Activated T-cell treated with anti-CD3 and anti-CD28 coated beads, Interleukin-2, amount 50 U/mL, for 24 hours (primary cell): ENCODE measurements around the gene UBAP1L.
"Not testable (repeated sequence)": the region's sequence is repeated elsewhere in the genome, so short reads cannot be mapped to it uniquely, and the experiment has no call there.

ENCODE experiments used
- DNase-seq: peaks from one replicate; pipeline ENCODE4 v3.0.0-alpha.2; 2020
- H3K27ac Mint-ChIP-seq: 2 replicates; pipeline ENCODE4 v1.8.0; 2020; ENCODE audit warnings: mild to moderate bottlenecking, mixed read lengths
- H3K27me3 Mint-ChIP-seq: 2 replicates; pipeline ENCODE4 v1.8.0; 2020; ENCODE audit warnings: mixed read lengths
- H3K36me3 Mint-ChIP-seq: 2 replicates; pipeline ENCODE4 v1.8.0; 2020; ENCODE audit warnings: low read depth, mixed read lengths
- H3K4me1 Mint-ChIP-seq: 2 replicates; pipeline ENCODE4 v1.8.0; 2020; ENCODE audit warnings: low read depth, mixed read lengths
- H3K4me3 Mint-ChIP-seq: 2 replicates; pipeline ENCODE4 v1.8.0; 2020; ENCODE audit warnings: mild to moderate bottlenecking, moderate library complexity, mixed read lengths
- H3K9me3 Mint-ChIP-seq: 2 replicates; pipeline ENCODE4 v1.8.0; 2020; ENCODE audit warnings: mixed read lengths

UBAP1L gene

DNA sequence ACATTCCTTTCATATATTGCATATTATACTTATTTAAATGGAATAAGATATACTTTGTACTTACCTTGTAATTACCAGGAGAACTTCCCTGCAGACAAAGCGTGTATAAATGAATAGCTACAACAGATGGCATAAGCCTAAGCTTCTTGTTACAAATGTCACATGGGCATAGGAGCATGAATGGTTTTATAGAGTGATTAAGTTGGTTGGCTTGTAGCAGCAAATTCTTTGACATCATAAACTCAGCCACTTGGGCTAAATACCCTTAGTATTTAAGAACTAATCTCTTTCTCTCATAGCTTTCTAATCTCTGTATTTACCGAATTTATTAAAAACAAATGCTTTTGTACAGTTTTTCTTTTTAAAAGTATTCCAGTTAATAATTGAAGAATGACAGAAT lies at the start of gene UBAP1L:
Gene UBAP1L, minus strand, starts transcription at position 115 of the 400 bp plus-strand sequence. CDS start 8,985 bp downstream, outside the sequence.
- Mint-ChIP-seq H3K36me3 (peaks cover 86% of the 10 kb centered on the region), H3K9me3 (no peaks in the 10 kb centered on the region)

DNA sequence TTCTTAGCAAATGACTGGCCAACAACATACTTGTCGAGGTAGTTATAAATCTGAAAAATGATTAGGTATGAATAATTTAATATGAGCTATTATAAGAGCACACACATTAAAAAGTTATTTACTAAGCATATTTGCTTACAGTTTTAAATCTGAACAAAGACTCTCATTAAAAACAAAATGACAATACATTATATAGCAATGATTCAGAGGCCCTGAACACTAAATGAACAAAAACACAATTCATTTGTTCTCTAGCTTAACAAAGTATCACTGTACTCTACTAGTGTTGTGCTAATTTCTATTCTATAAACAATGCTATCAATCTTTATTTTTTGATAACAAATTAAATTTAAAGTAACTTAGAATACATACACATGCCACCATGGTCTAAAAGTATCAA lies 49.1 kb upstream of the UBAP1L start:
- no peak overlapping the region for H3K27ac Mint-ChIP-seq
- no peak for DNase-seq
- H3K4me1 Mint-ChIP-seq, result peaks cover 8% of the 10 kb centered on the region
- no peaks in the 10 kb centered on the region for H3K27me3 Mint-ChIP-seq
- H3K36me3 Mint-ChIP-seq, result peaks cover 60% of the 10 kb centered on the region
- H3K9me3 Mint-ChIP-seq, result no peaks in the 10 kb centered on the region
- H3K4me3 Mint-ChIP-seq, result no peak overlapping the region

More for the DNA sequence above, at the start of gene UBAP1L:
- no peaks in the 10 kb centered on the region for H3K27me3 Mint-ChIP-seq
- DNase-seq, result no peak
- no peak within 1 kb of the TSS for H3K4me3 Mint-ChIP-seq
- no peak within 1 kb of the TSS for H3K27ac Mint-ChIP-seq
- no peaks in the 10 kb centered on the region for H3K4me1 Mint-ChIP-seq

DNA sequence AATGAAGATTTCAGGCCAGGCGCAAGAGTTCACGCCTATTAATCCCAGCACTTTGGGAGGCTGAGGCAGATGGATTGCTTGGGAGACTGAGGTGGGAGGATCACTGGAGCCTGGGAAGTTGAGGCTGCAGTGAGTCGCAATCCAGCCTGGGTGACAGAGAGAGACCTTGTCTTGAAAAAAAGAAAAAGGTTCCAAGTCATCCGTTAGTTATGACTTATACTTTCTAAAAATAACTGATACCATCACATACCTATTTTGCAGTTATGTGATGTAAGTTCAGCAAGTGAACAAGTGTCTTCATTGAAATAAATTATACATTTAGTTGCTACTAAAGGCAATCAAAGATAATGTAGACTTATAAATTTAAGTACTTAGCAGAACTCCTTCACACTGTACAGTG lies 48.0 kb upstream of the UBAP1L start:
- Mint-ChIP-seq H3K36me3 (peaks cover 69% of the 10 kb centered on the region), H3K27ac (no peak overlapping the region), H3K4me3 (no peak overlapping the region), H3K27me3 (no peaks in the 10 kb centered on the region), H3K9me3 (no peaks in the 10 kb centered on the region), H3K4me1 (peaks cover 8% of the 10 kb centered on the region)
- no peak for DNase-seq

DNA sequence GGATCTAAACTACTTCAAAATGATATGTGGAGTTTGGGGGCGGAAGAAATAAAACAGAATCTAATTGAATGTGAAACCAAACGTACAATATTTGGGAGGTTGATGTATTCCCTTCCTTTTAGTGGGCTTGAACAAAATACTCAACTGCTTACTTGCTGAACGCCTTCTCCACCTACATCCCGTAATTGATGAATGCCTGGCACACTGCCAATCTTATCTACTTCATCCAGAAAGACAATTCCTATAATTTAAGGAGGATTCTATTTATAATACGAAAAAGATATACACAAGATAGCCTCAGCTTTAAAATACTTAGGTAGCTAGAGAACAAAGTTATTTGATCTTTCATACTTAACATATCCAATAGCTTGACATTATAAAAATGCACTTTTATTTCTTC lies 41.7 kb upstream of the UBAP1L start:
- Mint-ChIP-seq H3K9me3 (no peaks in the 10 kb centered on the region), H3K4me1 (no peaks in the 10 kb centered on the region), H3K27me3 (no peaks in the 10 kb centered on the region), H3K27ac (no peak overlapping the region), H3K36me3 (peaks cover 80% of the 10 kb centered on the region), H3K4me3 (no peak overlapping the region)
- DNase-seq, result no peak

DNA sequence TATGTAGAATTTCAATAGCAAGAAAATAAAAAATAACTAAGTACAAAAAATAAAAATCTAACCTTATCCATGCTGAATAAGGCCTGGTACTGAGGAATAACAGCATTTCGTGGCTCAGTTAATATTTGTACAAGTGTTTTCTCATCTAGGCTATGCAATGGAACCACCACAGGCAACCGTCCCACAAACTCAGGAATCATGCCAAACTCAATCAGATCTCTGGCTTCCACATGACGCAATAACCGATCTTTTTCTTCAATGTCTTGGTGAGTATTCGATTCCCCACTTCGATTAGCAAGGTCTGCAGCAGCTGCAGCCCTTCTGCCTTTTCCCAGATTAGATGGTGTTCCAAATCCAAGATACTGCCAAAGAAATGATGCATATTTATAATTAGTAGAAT lies 39.7 kb upstream of the UBAP1L start:
- DNase-seq, result no peak
- Mint-ChIP-seq H3K4me3 (no peak overlapping the region), H3K9me3 (no peaks in the 10 kb centered on the region), H3K27ac (no peak overlapping the region), H3K4me1 (no peaks in the 10 kb centered on the region), H3K36me3 (peaks cover 87% of the 10 kb centered on the region), H3K27me3 (no peaks in the 10 kb centered on the region)

DNA sequence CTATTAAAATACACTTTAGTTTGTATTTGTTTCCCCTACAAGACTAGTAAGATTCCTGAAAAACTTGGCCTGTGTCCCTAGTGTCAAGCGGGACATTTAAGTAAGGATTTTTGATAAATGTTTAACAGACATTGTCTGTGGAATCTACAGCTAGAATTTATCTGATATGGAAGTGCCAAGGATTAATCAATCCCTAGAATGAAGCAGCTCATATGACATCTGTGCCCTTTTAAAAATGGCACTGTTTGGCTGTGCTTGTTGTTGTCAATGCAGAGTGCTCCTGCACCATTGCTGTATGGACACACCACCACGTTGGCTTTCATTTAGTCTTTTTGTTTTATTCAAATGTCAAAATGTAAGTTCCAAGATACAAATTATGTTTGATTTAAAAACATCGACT lies 32.9 kb upstream of the UBAP1L start:
- H3K9me3 Mint-ChIP-seq, result no peaks in the 10 kb centered on the region
- no peak for DNase-seq
- no peaks in the 10 kb centered on the region for H3K27me3 Mint-ChIP-seq
- peak overlapping the region; percentile 5 for H3K27ac Mint-ChIP-seq
- H3K4me3 Mint-ChIP-seq, result no peak overlapping the region
- H3K4me1 Mint-ChIP-seq, result no peaks in the 10 kb centered on the region
- H3K36me3 Mint-ChIP-seq, result peaks cover 62% of the 10 kb centered on the region

DNA sequence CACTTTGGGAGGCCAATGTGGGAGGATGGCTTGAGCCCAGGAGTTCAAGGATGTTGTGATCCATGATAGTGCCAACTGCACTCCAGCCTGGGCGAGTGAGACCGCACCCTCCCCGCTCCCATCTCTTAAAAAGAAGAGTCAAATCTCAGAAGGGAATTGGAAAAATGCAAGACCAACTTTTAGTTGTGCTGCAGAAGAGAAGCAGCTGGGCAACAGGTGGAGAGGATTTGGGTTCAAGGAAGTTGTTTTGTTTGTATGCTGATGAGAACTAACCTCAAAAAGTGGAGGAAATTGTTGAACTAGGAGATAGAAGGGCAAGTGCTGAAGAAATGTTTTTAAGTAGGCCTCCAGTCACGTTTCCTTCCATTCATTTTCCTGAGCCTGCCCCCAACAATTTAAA lies 31.4 kb upstream of the UBAP1L start:
- Mint-ChIP-seq H3K27me3 (no peaks in the 10 kb centered on the region), H3K4me3 (no peak overlapping the region), H3K9me3 (no peaks in the 10 kb centered on the region), H3K27ac (peak overlapping the region; percentile 27), H3K36me3 (peaks cover 50% of the 10 kb centered on the region), H3K4me1 (no peaks in the 10 kb centered on the region)
- no peak for DNase-seq

DNA sequence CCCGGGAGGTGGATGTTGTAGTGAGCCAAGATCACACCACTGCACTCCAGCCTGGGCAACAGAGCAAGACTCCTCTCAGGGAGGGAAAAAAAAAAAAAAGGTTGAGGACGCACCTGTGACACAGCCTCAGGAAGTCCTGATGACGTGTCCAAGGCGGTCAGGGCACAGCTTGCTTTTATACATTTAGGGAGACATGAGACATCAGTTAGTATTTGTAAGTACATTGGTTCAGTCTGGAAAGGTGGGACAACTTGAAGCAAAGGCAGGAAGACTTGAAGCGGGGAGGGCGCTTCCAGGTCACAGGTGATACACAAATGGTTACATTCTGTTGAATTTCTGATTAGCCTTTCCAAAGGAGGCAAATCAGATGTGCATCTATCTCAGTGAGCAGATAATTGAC lies 23.6 kb upstream of the UBAP1L start:
- not testable (repeated sequence) for H3K4me3 Mint-ChIP-seq, DNase-seq, H3K36me3 Mint-ChIP-seq, H3K27ac Mint-ChIP-seq, H3K27me3 Mint-ChIP-seq, H3K9me3 Mint-ChIP-seq, H3K4me1 Mint-ChIP-seq

DNA sequence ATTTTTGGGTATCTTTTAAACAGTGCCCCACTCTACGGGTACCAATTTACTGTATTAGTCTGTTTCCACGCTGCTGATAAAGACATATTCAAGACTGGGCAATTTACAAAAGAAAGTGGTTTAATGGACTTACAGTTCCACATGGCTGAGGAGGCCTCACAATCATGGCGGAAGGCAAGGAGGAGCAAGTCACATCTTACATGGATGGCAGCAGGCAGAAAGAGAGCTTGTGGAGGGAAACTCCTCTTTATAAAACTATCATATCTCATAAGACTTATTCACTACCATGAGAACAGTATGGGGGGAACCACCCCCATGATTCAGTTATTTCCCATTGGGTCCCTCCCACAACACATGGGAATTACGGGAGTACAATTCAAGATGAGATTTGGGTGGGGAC lies 22.9 kb upstream of the UBAP1L start:
- H3K9me3 Mint-ChIP-seq, H3K36me3 Mint-ChIP-seq, H3K27me3 Mint-ChIP-seq, H3K4me3 Mint-ChIP-seq, DNase-seq, H3K4me1 Mint-ChIP-seq, H3K27ac Mint-ChIP-seq: not testable (repeated sequence)

DNA sequence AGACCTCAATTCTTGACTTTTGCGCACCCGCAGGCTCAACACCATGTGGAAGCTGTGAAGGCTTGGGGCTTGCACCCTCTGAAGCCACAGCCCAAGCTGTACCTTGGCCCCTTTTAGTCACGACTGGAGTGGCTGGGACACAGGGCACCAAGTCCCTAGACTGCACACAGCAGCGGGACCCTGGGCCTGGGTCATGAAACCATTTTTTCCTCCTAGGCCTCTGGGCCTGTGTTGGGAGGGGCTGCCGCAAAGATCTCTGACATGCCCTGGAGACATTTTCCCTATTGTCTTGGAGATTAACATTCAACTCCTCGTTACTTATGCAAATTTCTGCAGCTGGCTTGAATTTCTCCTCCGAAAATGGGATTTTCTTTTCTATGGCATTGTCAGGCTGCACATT lies 22.1 kb upstream of the UBAP1L start:
- not testable (repeated sequence) for H3K27me3 Mint-ChIP-seq, DNase-seq, H3K4me1 Mint-ChIP-seq, H3K4me3 Mint-ChIP-seq, H3K27ac Mint-ChIP-seq, H3K9me3 Mint-ChIP-seq
- peaks cover 11% of the 10 kb centered on the region for H3K36me3 Mint-ChIP-seq

DNA sequence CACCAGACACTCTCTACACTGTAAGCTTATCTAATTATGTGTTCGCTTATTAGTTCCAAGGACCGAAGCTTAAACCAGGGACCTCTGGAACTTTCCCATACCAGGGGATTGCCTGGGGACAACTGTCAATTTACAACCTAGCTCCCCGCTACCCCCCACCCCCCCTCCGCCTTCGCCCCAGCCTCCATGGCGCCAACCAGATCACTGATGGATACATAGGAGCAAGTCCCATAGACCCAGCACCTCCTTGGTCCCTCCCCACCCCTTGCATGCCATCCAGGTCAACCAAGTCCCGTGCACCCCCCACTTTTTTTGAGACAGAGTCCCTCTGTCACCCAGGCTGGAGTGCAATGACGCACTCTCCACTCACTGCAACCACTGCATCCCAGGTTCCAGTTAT lies 19.5 kb upstream of the UBAP1L start:
- Mint-ChIP-seq H3K9me3 (peaks cover 7% of the 10 kb centered on the region), H3K27me3 (no peaks in the 10 kb centered on the region), H3K36me3 (peaks cover 24% of the 10 kb centered on the region), H3K27ac (no peak overlapping the region), H3K4me3 (peak overlapping the region; percentile 93), H3K4me1 (peaks cover 21% of the 10 kb centered on the region)
- DNase-seq, result no peak

DNA sequence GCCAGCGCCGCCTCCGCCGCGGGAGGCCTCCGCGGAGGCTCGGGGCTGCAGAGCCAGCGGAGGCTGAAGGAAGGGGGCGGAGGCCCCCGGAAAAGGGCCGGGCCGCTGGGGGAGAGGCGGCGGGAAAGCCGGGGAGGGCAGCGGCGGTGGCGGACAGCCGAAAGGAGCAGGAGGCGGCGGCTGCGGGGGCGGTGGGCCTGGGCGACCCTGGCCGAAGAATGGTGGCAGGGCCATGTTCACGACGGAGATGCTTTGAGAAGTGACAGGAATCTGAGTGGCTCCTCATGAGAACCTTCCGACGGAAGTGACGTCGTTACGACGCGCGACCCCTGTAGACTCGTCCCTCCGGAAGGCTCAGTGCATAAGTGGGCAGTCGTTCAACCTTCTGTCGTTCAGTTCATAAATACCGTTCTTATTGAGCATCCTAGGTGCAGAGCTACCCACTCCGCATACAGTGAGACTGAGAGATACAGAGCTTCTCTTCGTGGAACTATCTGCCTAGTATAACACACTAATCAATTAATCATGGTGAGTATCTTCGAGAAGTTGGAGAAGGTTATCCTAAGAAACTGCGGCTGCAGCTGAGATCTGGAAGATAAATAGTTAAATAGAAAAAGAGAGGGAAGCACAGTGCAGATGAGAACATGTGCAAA lies 18.7 kb upstream of the UBAP1L start, which contains the start of gene PDCD7:
Gene PDCD7, minus strand, starts transcription at position 261 of the 653 bp plus-strand sequence. Its CDS starts 27 bp downstream, at position 234.
- DNase-seq, result peak; percentile 86
- peaks cover 26% of the 10 kb centered on the region for H3K4me1 Mint-ChIP-seq
- peak within 1 kb of the TSS; percentile 98 for H3K27ac Mint-ChIP-seq
- peaks cover 32% of the 10 kb centered on the region for H3K36me3 Mint-ChIP-seq
- peaks cover 7% of the 10 kb centered on the region for H3K9me3 Mint-ChIP-seq
- no peaks in the 10 kb centered on the region for H3K27me3 Mint-ChIP-seq
- H3K4me3 Mint-ChIP-seq, result peak within 1 kb of the TSS; percentile 93

DNA sequence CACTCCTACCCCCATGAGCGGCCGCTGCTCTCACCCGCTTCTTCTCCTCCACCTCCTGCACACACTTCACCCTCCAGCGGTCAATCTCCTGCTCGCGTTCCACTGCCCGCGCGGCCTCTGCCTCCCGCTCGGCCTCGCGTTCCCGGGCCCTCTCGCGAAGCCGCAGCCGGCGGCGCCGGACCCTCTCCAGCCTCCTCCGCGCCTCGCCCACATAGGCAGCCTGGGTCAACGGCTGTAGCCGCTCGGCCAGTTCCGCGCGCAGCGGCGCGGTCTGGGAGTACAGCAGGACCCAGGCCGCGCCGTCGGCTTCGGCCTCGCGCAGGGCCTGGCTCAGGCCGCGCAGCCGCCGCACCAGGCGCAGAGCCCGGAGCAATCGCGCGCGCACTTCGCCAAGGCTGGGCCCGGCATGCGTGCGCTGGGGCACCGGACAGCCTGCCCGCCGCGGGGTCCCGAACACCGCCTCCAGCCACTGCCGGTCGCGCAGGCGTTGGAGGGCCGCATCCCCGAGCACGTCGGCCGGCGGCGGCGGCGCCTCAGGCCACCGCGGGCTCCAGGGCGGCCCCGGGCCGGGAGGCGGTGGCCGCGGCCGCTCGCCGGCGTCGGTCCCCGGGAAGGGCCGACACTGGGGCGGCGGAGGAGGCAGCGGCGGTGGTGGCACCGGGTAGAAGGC lies 18.0 kb upstream of the UBAP1L start:
- H3K4me1 Mint-ChIP-seq, result peaks cover 28% of the 10 kb centered on the region
- DNase-seq, result peak; percentile 59
- no peaks in the 10 kb centered on the region for H3K27me3 Mint-ChIP-seq
- peak overlapping the region; percentile 93 for H3K4me3 Mint-ChIP-seq
- H3K27ac Mint-ChIP-seq, result peak overlapping the region; percentile 88
- peaks cover 39% of the 10 kb centered on the region for H3K36me3 Mint-ChIP-seq
- H3K9me3 Mint-ChIP-seq, result peaks cover 7% of the 10 kb centered on the region

DNA sequence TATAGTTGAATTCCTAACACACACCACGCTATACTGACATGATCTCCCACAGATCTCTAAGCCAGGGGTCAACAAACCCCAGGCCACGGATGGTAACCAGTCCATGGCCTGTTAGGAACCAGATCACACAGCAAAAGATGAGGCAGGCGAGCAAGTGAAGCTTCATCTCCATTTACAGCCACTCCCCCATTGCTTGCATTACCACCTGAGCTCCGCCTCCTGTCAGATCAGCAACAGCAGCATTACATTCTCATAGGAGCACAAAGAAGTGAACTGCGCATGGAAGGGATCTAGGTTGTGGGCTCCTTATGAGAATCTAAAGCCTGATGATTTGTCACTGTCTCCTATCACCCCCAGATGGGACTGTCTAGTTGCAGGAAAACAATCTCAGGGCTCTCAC lies 15.9 kb upstream of the UBAP1L start:
- Mint-ChIP-seq H3K9me3 (no peaks in the 10 kb centered on the region), H3K4me1 (peaks cover 33% of the 10 kb centered on the region), H3K27me3 (no peaks in the 10 kb centered on the region), H3K27ac (peak overlapping the region; percentile 20), H3K4me3 (no peak overlapping the region), H3K36me3 (peaks cover 58% of the 10 kb centered on the region)
- no peak for DNase-seq

DNA sequence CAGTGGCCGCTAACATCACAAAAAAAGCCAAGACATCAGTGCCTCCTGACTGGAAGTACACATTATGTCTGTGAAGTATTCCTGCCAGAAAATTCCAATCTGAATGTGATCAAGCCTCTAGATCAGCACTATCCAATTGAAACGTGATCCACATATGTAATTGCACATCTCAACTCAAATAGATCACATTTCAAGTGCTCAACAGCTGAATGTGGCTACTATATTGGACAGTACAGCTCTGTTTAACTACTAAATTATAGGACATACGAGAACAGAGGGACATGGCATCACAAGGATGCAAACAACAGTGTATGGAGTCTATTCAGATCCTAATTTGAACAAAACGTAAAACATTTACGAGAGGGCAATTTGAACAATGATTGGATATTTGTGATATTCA lies 542 bp upstream of the UBAP1L start:
- Mint-ChIP-seq H3K9me3 (no peaks in the 10 kb centered on the region), H3K27me3 (no peaks in the 10 kb centered on the region), H3K4me1 (no peaks in the 10 kb centered on the region), H3K4me3 (no peak overlapping the region), H3K36me3 (peaks cover 88% of the 10 kb centered on the region), H3K27ac (no peak overlapping the region)
- no peak for DNase-seq
